GM12873 (cell line): ENCODE data around the gene C6orf47.

Experiments
- CTCF ChIP-seq: IDR thresholded peaks from 2 replicates; pipeline ENCODE4 v1.5.1; 2012; ENCODE audit warnings: low read depth, mild to moderate bottlenecking, moderate library complexity, low read length, control low read depth; ENCODE audit not compliant: insufficient read depth; ENCODE audit errors: missing control alignments

Gene C6orf47

GRCh38 chr6:31626952-31627351 is 33.6 kb downstream of the C6orf47 start:
- TF ChIP-seq CTCF: no peak

GRCh38 chr6:31624070-31624469 is 36.5 kb downstream of the C6orf47 start:
- TF ChIP-seq CTCF: no peak

GRCh38 chr6:31622684-31623091 is 37.9 kb downstream of the C6orf47 start:
- TF ChIP-seq CTCF: no peak

GRCh38 chr6:31621991-31622390 is 38.6 kb downstream of the C6orf47 start:
- TF ChIP-seq CTCF: no peak

GRCh38 chr6:31621320-31621939 is 39.1 kb downstream of the C6orf47 start:
- no peak for TF ChIP-seq CTCF

- no peak for TF ChIP-seq CTCF
These were observed 39.8 kb downstream of the C6orf47 start, which contains the start of gene PRRC2A for GRCh38 chr6:31620586-31621319. TSS of gene PRRC2A (plus strand) at chr6:31620715. CDS start at chr6:31622790, 2,075 bp downstream.

GRCh38 chr6:31619805-31620585 is 40.6 kb downstream of the C6orf47 start:
- TF ChIP-seq CTCF: no peak
